ENCODE data around the gene MYO19. TPM values are rescaled to one million over a fixed set of nuclear protein-coding genes. Genes with fewer than 3 reads are reported as not detected.

MYO19 gene
- total RNA-seq, 2 experiments from 2014 or later: 106 to 114 TPM

DNA sequence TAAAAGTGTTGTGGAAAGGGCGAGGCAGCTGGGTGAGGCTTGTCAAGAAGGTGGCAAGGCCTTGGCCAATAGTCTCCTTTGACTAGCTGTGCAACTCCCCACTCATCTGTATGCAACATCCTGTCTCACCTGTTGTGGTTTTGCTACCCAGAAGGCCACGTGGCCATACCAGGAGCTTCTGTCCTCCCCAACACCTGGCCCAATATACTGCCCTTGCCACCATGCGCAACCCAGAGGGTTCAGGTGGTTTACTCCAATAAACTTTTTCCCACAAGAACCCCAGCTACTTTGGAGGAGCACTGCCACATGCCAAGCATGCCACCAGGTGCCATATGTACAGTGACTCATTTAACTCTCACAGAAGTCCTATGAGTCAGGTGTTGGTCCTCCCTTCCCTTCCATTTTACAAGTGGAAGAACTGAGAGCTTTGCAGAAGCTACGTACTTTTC is 10.2 kb downstream of the MYO19 start:
- DNase-seq (peak; percentile 10), ATAC-seq (peak; percentile 77)
- H3K27me3 Mint-ChIP-seq: no peaks in the 10 kb centered on the region

DNA sequence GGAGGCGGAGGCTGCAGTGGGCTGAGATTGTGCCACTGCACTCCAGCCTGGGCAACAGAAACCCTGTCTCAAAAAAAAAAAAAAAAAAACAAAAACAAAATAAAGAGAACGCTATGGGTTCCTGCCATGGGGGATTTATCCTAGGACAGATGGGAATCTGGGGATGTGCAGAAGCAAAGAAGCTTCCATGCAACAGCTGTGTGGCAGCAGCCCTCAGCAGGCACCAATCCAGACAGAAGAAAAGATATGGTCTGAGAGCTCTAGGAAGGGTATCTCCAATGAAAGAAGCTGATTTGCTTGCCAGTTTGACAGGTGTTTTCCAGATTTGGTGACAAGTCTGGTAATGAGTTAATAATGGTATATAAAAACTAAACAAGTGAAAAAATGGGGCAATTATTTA is 11.6 kb downstream of the MYO19 start:
- ChIA-PET CTCF (interaction anchor here (1.7 kb wide), 1 partner anchor 80 kb away, joined by 4 read pairs; no protein-coding TSS in a partner anchor), POLR2A (interaction anchor here (5.7 kb wide), 1 partner anchor 12 kb away, joined by 36 read pairs; the partner anchor contains the start of genes MYO19 and PIGW)
- no peaks in the 10 kb centered on the region for H3K9me3 Mint-ChIP-seq
- H3K36me3 Mint-ChIP-seq (ENCODE audit: low read depth): peaks cover 67% of the 10 kb centered on the region
- TF ChIP-seq, protein P1, sequence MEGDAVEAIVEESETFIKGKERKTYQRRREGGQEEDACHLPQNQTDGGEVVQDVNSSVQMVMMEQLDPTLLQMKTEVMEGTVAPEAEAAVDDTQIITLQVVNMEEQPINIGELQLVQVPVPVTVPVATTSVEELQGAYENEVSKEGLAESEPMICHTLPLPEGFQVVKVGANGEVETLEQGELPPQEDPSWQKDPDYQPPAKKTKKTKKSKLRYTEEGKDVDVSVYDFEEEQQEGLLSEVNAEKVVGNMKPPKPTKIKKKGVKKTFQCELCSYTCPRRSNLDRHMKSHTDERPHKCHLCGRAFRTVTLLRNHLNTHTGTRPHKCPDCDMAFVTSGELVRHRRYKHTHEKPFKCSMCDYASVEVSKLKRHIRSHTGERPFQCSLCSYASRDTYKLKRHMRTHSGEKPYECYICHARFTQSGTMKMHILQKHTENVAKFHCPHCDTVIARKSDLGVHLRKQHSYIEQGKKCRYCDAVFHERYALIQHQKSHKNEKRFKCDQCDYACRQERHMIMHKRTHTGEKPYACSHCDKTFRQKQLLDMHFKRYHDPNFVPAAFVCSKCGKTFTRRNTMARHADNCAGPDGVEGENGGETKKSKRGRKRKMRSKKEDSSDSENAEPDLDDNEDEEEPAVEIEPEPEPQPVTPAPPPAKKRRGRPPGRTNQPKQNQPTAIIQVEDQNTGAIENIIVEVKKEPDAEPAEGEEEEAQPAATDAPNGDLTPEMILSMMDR (IDR thresholded peaks at IDR 0.05): no peak
- H3K4me3 Mint-ChIP-seq: no peak overlapping the region
- ATAC-seq (no peak), DNase-seq (no peak)
- no peaks in the 10 kb centered on the region for H3K27me3 Mint-ChIP-seq
- H3K27ac Mint-ChIP-seq: no peak overlapping the region
- intact Hi-C loops (cut with micrococcal nuclease): no loop called here
- H3K4me1 Mint-ChIP-seq (ENCODE audit: low read depth): peaks cover 22% of the 10 kb centered on the region

More for the DNA sequence above, 10.2 kb downstream of the MYO19 start:
- POLR2A ChIA-PET: interaction anchor here (0.7 to 5.7 kb wide), 5 partner anchors 11 to 38 kb away, joined by 3 to 36 read pairs (median 3); partner anchors contain the start of genes MYO19, PIGW and ZNHIT3
- Mint-ChIP-seq H3K27ac (peak overlapping the region; percentile 60), H3K36me3 (ENCODE audit: low read depth) (peaks cover 61% of the 10 kb centered on the region), H3K4me3 (no peak overlapping the region), H3K4me1 (ENCODE audit: low read depth) (peaks cover 25% of the 10 kb centered on the region), H3K9me3 (no peaks in the 10 kb centered on the region)
- intact Hi-C loops (cut with micrococcal nuclease): no loop called here
- CTCF ChIA-PET: interaction anchor here (1.7 to 1.8 kb wide), 2 partner anchors 10 to 79 kb away, joined by 4 to 10 read pairs; partner anchors contain the start of genes MYO19 and PIGW
- TF ChIP-seq, protein P1 (IDR thresholded peaks at IDR 0.05): no peak

DNA sequence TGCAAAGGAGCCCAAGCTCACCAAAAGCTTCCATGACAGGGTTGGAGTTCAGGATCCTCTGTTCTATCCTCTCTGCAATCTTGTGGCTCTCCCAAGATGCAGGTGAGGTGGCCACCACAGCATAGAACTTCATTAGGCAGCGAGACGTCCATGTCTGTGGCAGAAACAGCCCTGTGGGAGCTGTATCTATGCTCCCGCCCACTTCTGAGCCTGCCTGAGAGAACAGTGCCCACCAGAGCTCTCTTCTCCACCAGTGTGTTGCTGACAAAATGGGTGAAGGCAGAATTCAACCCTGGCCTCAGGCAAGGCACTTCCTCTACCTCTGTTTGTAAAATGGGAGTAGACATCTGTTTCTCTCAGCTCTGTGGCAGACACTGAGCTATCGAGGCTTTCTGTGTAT is 18.8 kb downstream of the MYO19 start:
- intact Hi-C loops (cut with micrococcal nuclease): no loop called here
- Mint-ChIP-seq H3K27ac (no peak overlapping the region), H3K36me3 (ENCODE audit: low read depth) (peaks cover 59% of the 10 kb centered on the region), H3K4me3 (no peak overlapping the region), H3K27me3 (no peaks in the 10 kb centered on the region), H3K9me3 (no peaks in the 10 kb centered on the region), H3K4me1 (ENCODE audit: low read depth) (no peaks in the 10 kb centered on the region)
- ChIA-PET CTCF (no interaction called here), POLR2A (interaction anchor here (0.8 to 2.9 kb wide), 3 partner anchors 11 to 18 kb away, joined by 3 to 16 read pairs (median 9); partner anchors contain the start of genes MYO19 and PIGW)
- DNase-seq (no peak), ATAC-seq (no peak)
- TF ChIP-seq, protein P1 (IDR thresholded peaks at IDR 0.05): no peak

DNA sequence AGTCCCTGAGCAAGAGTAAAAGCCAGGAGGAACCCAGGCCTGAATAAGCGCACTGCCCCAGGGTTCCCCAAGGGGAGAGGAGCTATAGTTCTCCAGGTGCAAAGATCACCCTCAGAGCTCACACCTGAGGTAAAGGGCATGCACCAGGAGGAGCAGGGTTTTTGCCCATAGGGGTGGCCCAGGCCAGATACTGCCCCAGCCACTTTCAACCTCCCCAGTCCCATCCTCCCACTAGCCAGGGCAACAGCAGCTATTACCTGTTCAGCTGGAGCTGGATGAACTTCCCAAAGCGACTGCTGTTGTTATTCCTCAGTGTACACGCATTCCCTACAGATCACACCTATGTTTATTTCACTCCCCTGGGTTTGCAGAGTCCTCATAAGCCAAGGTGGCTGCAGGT is 19.8 kb downstream of the MYO19 start:
- Mint-ChIP-seq H3K9me3 (no peaks in the 10 kb centered on the region), H3K36me3 (ENCODE audit: low read depth) (peaks cover 55% of the 10 kb centered on the region), H3K4me1 (ENCODE audit: low read depth) (no peaks in the 10 kb centered on the region), H3K4me3 (no peak overlapping the region), H3K27ac (no peak overlapping the region), H3K27me3 (no peaks in the 10 kb centered on the region)
- TF ChIP-seq, protein P1 (IDR thresholded peaks at IDR 0.05): no peak
- DNase-seq: no peak
- ChIA-PET CTCF (no interaction called here), POLR2A (interaction anchor here (0.9 to 2.9 kb wide), 4 partner anchors 10 to 19 kb away, joined by 3 to 16 read pairs (median 6); partner anchors contain the start of genes MYO19 and PIGW)
- ATAC-seq: no peak
- intact Hi-C loops (cut with micrococcal nuclease): no loop called here

DNA sequence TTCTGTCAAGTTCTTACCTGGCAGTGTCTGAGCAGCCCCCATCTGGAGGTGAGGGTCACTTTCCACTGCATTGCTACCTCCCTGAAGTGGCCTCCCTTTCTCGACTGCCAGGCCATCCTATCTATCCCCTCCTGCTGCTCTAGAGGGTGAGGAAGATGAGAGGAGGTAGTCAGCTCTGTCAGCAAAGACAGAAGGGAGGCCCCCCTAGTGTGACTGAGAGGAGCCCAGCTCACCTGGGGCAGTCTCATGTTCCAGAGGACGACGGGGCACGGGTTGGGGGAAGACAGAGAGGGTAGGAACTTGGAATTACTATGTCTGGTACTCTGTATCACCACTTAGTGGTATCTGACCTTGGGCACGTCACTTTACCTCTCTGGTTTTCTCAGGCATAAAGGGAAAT is 22.0 kb downstream of the MYO19 start:
- intact Hi-C loops (cut with micrococcal nuclease): no loop called here
- POLR2A ChIA-PET: interaction anchor here (1.1 to 1.4 kb wide), 2 partner anchors 12 to 19 kb away, joined by 3 to 4 read pairs; no protein-coding TSS in a partner anchor
- CTCF ChIA-PET: no interaction called here
- H3K9me3 Mint-ChIP-seq: no peaks in the 10 kb centered on the region
- H3K27ac Mint-ChIP-seq: no peak overlapping the region
- no peak overlapping the region for H3K4me3 Mint-ChIP-seq
- TF ChIP-seq, protein P1 (IDR thresholded peaks at IDR 0.05): no peak
- no peak for DNase-seq
- H3K27me3 Mint-ChIP-seq: no peaks in the 10 kb centered on the region
- peaks cover 52% of the 10 kb centered on the region for H3K36me3 Mint-ChIP-seq (ENCODE audit: low read depth)
- no peak for ATAC-seq
- H3K4me1 Mint-ChIP-seq (ENCODE audit: low read depth): no peaks in the 10 kb centered on the region

Measured in activated CD8-positive, alpha-beta T cell treated with anti-CD3 and anti-CD28 coated beads for 36 hours (primary cell).